Right kidney (tissue), 1 donor: ENCODE results near the gene CDK12.

ENCODE experiments used
- DNase-seq: peaks from one replicate; pipeline ENCODE4 v3.0.0-alpha.2; 2016

The CDK12 gene

GRCh38 chr17:39581759-39582085, 120.4 kb downstream of the CDK12 start:
- no peak for DNase-seq

- DNase-seq: no peak
These were observed 121.4 kb downstream of the CDK12 start for GRCh38 chr17:39582658-39583057.
